ENCODE results near the gene PRUNE2.

GRCh38 chr9:76690973-76691370 lies 214.9 kb downstream of the PRUNE2 start:
- TF ChIP-seq SIN3A (IDR thresholded peaks at IDR 0.05; ENCODE audit: borderline replicate concordance, insufficient read depth, low read length) (no peak), POLR2AphosphoS5 (IDR thresholded peaks at IDR 0.05; ENCODE audit: low read depth, low read length) (no peak), REST (IDR thresholded peaks at IDR 0.05; ENCODE audit: insufficient read depth in 1 of 2, low read depth in 2 of 2, low read length in 2 of 2) (no peak), FOXP2 (optimal IDR thresholded peaks at IDR 0.05; ENCODE audit: borderline replicate concordance, extremely low read depth, extremely low read length, insufficient read depth) (no peak)
